Adipose tissue (tissue), 3 donors: ENCODE data around the gene TNIK. TPM values are rescaled to one million over a fixed set of nuclear protein-coding genes. Genes with fewer than 3 reads are reported as not detected.
"Not testable (repeated sequence)": the region's sequence is repeated elsewhere in the genome, so short reads cannot be mapped to it uniquely, and the experiment has no call there.

Experiments used
- H3K27ac ChIP-seq: one replicate; pipeline ENCODE4 v1.5.1; 2013; ENCODE audit warnings: low read depth, low read length
- WGBS, 3 donors: extraction: QIAGEN DNeasy Blood & Tissue Kit; methylation state at CpG; one replicate each; pipeline ENCODE4 v1.1.7; 2013; 5-methylcytosine and 5-hydroxymethylcytosine counted together
- polyA plus RNA-seq, 3 donors: library from polyadenylated mRNA; stranded (reverse); fragments of 200-250 nt; gene quantifications; one replicate each; pipeline ENCODE4 v1.2.3, GENCODE V29; 2013
- donor health status: healthy with polysubstance abuse.
- donor health status: Bipolar disorder and iron deficiency.
- donor health status: healthy.

TNIK gene
- polyA plus RNA-seq, 3 donors = 0.91 to 6.6 (median 1.5) TPM

DNA sequence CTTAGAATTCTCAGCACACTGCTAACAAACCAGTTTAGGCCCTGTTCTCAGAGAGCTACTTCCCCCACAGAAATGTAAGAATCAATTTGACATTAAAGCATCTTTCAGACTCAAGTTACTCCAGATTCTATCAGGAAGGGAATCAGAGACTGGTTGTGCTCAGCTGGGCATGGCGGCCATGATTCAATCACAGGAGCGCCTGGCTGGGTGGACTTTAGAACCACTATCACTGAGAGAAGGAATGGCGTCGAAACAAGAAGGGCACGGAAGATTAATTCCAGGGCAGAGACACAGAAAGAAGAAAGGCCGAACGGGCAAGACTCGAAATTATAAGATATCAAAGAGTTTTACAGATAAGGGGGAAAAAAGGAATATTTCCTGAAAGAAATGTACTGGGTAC, 6.2 kb downstream of the TNIK start:
- no peak overlapping the region for H3K27ac ChIP-seq
- WGBS, 3 donors = 67 to 90% (median 89%) methylated on average over 8 of the region's 8 CpGs

DNA sequence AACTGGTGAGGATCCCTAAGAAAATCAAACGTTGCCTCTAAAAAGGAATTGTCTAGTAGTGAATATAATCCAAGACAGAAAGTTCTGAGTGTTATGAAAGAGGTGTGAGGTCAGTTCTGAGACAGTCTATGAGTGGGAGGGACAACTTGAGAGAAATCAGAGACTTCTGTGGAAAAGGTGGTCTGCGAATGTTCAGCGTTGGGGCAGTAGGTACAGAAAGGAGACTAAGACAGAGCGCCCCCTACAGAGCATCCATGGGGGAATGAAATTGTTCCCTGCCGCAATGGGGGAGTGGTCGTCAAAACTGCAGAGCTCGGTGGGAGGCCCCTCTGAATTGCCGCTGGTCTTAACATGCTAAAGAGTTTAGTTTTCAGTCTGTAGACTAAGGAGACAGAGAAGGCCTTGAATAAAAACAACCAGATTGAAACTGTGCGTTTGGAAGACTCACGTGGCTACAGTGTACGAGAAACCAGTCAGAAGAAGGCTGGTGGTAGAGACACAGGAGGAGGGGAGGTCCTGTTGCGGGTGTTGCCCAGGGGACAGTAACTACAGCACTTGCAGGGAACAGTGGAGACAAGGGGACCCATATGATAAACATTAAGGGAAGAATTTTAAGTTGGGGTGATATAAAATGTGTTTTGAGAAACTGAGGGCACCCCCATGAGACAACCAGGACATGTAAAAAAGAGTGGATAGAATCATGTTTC, 6.9 kb downstream of the TNIK start:
- WGBS, 3 donors = 69 to 78% (median 76%) methylated on average over 12 of the region's 12 CpGs

DNA sequence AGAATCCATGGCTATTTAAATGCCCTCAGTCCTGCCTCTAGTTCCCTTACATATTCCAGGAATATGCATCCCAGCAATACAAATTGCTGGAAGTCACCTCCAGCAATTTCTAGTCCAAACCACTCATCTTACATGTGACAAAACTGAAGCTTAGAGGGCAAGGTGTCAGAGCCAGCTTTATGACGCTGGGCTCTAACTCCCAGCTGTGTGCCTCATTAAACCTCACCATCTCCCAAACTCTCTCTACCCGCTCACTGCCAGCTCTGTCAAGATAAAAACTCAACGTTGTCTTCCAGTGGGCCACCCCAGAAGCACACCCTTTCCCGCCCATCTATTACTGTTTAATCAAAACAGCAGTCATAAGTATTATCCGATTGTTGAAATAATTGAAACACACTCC, 7.9 kb downstream of the TNIK start:
- H3K27ac ChIP-seq = no peak overlapping the region
- WGBS, 3 donors = 80 to 87% (median 86%) methylated on average over 5 of the region's 5 CpGs

More for the DNA sequence above, 6.9 kb downstream of the TNIK start:
- no peak overlapping the region for H3K27ac ChIP-seq

DNA sequence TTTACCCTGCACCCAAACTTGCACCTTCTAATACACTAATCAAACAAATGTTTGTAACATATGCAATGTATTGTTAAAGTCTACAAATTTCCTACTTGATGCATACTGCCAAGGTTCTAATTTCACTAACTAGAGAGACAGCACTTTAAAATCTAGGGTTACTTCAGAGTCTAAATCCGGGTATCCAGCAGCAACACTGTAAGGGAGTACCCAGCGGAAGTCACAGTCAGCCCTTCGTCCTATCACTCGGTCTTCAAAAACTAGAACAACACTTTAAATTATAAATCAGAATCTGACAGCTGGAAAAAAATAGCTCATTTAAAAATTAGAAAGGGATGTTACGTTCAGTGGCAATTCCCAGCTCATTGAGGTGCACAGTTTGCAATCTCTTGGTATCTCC, 8.3 kb downstream of the TNIK start:
- no peak overlapping the region for H3K27ac ChIP-seq

GRCh38 chr3:171447579-171447891, 12.7 kb downstream of the TNIK start:
- H3K27ac ChIP-seq = not testable (repeated sequence)
- WGBS, 3 donors = 10 to 66% (median 65%) methylated on average over 1 of the region's 1 CpG

More for the DNA sequence above, 8.3 kb downstream of the TNIK start:
- 91 to 95% (median 95%) methylated on average over 5 of the region's 5 CpGs for WGBS, 3 donors

DNA sequence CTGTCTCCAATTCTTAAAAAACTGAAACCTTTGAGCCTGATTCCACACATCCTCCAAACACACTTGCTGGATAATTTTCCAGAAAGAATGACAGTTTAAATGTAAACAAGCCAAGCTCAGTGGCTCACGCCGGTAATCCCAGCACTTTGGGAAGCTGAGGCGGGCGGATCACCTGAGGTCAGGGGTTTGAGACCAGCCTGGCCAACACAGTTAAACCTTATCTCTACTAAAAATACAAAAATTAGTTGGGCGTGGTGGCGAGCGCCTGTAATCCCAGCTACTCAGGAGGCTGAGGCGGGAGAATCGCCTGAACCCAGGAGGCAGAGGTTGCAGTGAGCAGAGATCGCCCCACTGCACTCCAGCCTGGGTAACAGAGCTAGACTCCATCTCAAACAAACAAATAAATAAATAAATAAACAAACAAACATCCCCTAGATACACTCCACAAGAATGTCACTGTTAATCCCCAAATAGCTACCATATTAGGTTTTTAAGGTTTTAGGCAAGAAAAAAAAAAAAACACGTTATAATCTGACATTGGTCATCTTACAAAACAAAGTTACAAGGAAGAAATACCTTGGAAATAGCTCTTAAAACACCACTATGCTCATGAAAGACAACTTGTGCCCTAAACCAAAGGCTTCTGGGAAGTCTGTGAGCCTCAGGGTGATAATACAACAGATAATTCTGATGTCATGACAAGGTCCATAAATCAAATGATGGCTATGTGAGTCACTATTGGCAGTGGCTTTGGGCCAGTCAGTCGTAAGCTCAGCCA, 13.2 kb downstream of the TNIK start:
- WGBS, 3 donors = 87 to 93% (median 88%) methylated on average over 12 of the region's 12 CpGs
- no peak overlapping the region for H3K27ac ChIP-seq

- WGBS, 3 donors = 80 to 96% (median 91%) methylated on average over 1 of the region's 1 CpG
- no peak overlapping the region for H3K27ac ChIP-seq
Measured at GRCh38 chr3:171446301-171446700, 13.9 kb downstream of the TNIK start.

DNA sequence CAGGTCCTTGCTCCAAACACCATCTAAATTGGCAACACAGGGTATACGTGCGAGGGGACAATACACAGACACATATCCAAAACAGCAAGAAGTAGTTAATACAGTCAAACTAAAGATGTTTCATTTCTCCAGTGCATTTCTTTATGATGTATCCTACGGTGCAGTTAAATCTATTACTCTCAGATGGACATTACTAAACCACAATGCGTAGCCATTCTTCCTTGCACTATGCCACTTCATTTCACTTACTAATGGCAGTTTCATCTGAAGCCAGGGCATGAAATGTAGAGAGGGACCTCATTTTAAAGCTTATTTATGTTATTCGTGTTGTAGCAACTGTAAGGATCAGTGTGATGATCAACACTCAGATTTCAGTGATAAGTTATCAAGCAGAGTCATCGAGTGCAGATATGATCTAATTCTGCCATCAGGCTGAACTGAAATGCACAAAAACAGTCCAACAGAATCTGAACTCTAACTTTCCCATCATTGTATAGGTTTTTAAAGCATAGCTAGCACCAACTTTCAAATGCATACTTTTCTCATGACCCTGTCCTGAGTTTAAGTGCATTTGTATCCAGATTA, 14.5 kb downstream of the TNIK start:
- WGBS, 3 donors = 88 to 94% (median 90%) methylated on average over 6 of the region's 6 CpGs
- H3K27ac ChIP-seq = no peak overlapping the region

GRCh38 chr3:171444001-171444690, 16.1 kb downstream of the TNIK start:
- WGBS, 3 donors = 69 to 75% (median 74%) methylated on average over 3 of the region's 3 CpGs
- no peak overlapping the region for H3K27ac ChIP-seq

DNA sequence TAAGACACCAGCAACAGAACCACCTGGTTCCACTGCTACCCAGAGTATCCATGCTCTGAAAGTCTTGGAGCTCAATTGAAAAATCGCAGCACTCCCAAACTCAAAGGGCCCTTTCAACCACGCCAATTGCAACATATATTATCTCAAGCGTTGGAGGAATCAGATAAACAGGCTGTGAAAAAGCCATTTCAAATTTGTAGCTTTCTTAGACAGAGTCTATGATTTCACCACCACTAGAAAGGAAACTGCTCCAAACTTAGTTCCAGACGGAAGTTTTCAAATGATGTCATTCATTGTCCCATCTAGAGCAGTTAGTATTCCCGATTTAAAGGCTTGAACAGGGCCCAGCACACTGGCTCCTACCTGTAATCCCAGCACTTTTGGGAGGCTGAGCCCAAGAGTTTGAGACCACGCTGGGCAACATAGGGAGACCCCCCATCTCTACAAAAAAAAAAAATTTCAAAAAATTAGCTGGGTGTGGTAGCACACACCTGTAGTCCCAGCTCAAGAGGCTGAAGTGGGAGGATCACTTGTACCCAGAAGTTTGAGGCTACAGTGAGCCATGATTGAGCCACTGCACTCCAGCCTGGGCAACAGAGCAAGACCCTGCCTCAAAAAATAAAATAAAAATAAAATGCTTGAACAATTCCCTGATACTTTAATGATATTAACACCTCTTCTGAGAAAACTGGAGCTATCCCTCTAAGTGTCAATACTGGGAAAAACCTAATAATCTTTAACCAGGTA, 16.8 kb downstream of the TNIK start:
- WGBS, 3 donors = 49 to 76% (median 60%) methylated on average over 6 of the region's 6 CpGs
- H3K27ac ChIP-seq = no peak overlapping the region

- WGBS, 3 donors = 48 to 75% (median 58%) methylated on average over 2 of the region's 2 CpGs
Measured at GRCh38 chr3:171442184-171442583, 18.0 kb downstream of the TNIK start.

DNA sequence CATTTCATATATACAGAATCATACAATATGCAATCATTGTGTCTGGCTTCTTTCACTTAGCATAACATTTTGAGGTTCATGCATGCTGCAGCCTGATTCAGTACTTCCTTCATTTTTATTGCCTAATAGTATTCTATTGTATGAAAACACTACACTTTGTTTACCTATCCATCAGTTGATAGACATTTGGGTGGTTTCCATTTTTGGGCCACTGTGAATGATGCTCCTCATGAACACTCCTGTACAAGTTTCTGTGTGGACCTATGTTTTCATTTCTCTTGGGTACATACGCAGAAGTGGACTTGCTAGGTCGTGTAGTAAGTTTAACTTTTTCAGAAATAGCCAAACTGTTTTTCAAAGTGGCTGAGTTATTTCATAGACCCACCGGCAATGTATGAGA, 18.8 kb downstream of the TNIK start:
- WGBS, 3 donors = 90 to 95% (median 92%) methylated on average over 3 of the region's 3 CpGs
- no peak overlapping the region for H3K27ac ChIP-seq

More at GRCh38 chr3:171442184-171442583, 18.0 kb downstream of the TNIK start:
- H3K27ac ChIP-seq = no peak overlapping the region

DNA sequence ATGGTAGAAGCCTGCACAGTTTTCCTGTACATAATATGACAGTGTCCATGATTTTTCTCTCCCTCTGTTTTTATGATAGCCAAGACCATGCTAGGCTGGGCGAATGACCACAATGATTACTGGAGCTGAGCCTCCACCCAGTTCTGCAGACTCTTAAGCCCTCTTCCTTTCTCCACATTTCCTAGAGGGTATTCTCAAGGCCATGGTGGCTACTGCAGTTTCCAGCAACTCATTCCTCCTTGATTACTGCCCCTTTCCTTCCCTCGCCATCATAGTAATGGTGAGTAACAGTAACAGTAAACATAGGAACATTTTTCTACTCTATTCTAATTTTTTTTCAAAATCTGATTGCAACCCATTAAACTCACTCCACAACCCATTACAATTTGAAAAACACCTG, 20.2 kb downstream of the TNIK start:
- WGBS, 3 donors = 91 to 100% (median 98%) methylated on average over 2 of the region's 2 CpGs
- no peak overlapping the region for H3K27ac ChIP-seq

DNA sequence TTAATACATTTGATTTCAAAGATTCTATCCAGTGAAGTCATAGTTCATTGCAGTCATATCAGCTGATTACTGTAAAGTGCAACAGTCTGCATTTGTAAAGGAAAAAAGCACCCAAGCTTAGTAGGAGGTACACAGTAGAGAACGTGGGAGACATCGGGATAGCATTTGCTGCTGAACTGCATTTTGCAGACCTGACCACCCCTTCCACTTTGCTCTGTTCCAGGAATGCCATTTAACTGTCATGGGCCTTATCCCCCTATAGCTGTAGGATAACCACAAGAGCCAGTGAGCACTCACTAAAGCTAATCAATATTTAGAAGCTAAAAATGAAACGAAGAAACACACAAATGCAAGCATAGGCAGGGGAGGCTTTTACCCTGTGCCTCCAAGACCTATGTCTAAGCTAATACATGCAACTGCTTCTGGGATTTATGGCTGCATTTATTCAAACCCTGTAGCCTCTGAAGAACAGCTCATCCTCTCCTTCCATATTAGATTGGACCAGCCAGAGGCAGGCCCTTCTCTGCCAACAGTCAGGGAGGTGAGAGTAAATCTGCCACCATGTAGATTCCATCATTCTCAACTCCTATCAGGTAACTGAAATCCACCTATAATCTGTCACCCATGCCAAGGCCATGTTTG, 23.0 kb downstream of the TNIK start:
- whole genome bisulfite sequencing, 3 donors = 66 to 74% (median 72%) methylated on average over 3 of the region's 3 CpGs
- H3K27ac ChIP-seq = no peak overlapping the region

GRCh38 chr3:171436380-171436779, 23.8 kb downstream of the TNIK start:
- 32 to 54% (median 48%) methylated on average over 3 of the region's 3 CpGs for WGBS, 3 donors

DNA sequence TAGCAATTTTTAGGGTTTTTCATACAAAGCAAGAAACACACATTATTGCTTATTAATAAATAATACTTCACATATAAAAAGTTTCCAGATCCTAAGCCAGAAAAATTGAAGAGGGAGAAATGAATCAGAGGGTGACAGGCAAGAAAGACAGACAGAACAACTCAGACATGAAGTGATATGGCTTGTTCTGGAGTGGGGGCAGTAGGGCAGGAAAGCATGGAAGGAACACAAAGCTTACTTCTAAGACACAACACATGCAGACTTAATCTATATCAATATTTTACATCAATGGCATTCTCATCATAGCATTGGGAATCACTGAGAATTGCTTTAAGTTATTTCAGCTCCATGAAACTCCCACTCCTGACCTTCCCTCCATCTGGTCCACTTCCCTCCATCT, 24.4 kb downstream of the TNIK start:
- H3K27ac ChIP-seq = no peak overlapping the region

More at GRCh38 chr3:171436380-171436779, 23.8 kb downstream of the TNIK start:
- H3K27ac ChIP-seq = no peak overlapping the region

- WGBS, 3 donors = 85 to 97% (median 96%) methylated on average over 1 of the region's 1 CpG
- H3K27ac ChIP-seq = no peak overlapping the region
Measured at GRCh38 chr3:171435143-171435542, 25.1 kb downstream of the TNIK start.

DNA sequence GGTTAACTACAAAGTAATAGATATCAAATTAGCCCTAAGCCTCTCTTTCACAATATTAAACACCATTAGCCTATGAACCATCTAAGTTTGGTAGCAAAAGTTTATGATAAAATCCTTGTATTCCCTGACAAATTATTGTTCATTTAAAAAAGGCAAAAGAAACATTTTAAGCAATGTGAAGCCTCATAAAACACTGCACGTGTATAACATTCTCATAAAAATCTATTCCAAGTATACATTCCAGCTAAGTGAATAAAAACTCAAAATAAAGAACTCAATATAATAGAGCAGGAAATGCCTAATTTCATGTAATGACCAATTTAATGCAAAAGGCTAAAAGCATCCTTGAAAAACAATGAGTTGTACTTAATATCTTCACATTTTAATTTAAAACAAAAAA, 27.7 kb downstream of the TNIK start:
- 63 to 81% (median 74%) methylated on average over 1 of the region's 1 CpG for WGBS, 3 donors
- H3K27ac ChIP-seq = no peak overlapping the region
